ENCODE data around the gene DNAJB6. TPM values are rescaled to one million over a fixed set of nuclear protein-coding genes. Genes with fewer than 3 reads are reported as not detected.

Gene DNAJB6
- polyA plus RNA-seq, 1 experiment = 188 TPM

DNA sequence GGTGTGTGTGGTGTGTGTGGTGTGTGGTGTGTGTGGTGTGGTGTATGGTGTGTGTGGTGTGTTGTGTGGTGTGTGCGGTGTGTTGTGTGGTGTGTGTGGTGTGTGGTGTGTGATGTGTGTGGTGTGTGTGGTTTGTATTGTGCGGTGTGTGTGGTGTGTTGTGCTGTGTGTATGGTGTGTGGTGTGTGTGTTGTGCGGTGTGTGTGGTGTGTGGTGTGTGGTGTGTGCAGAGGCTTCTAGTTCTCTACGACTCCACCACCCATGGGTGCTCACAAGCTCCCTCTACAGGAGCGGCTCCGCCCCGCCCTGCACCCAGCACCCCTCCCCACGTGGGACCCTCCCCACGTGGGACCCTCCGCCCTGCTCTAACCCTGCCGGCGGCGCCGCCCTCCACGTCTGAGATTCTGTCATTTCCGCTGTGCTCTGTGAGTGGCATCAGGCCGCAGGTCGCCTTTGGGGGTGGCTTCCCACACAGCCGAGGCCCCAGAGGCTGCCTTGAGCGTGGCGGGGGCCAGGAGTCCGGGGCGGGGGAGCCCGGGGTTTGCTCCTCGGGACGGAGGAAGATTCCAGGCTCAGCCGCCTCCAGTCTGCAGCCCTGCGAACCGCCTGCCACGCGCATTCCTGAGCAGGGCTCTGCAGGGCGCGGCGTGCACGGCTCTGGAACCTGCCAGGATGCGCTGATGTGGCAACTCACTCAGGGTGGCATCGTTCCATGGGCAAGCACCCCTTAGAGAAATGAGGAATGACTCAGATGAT is 37.0 kb upstream of the DNAJB6 start:
- TF ChIP-seq, protein P1, sequence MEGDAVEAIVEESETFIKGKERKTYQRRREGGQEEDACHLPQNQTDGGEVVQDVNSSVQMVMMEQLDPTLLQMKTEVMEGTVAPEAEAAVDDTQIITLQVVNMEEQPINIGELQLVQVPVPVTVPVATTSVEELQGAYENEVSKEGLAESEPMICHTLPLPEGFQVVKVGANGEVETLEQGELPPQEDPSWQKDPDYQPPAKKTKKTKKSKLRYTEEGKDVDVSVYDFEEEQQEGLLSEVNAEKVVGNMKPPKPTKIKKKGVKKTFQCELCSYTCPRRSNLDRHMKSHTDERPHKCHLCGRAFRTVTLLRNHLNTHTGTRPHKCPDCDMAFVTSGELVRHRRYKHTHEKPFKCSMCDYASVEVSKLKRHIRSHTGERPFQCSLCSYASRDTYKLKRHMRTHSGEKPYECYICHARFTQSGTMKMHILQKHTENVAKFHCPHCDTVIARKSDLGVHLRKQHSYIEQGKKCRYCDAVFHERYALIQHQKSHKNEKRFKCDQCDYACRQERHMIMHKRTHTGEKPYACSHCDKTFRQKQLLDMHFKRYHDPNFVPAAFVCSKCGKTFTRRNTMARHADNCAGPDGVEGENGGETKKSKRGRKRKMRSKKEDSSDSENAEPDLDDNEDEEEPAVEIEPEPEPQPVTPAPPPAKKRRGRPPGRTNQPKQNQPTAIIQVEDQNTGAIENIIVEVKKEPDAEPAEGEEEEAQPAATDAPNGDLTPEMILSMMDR (IDR thresholded peaks at IDR 0.05; ENCODE audit: low read depth, low read length) = no peak
- Histone ChIP-seq H3K27ac (ENCODE audit: low read depth, low read length) (no peak overlapping the region), H3K4me3 (ENCODE audit: low read depth, low read length) (no peak overlapping the region), H3K9me3 (ENCODE audit: control insufficient read depth, insufficient read depth, low read length) (peaks cover 14% of the 10 kb centered on the region; the same call in 1 of the 2 replicates), H3K27me3 (ENCODE audit: control insufficient read depth, insufficient read depth, low read length) (no peaks in the 10 kb centered on the region)
- CTCF ChIA-PET = no interaction called here
- POLR2A ChIA-PET = no interaction called here
- no peak for DNase-seq (ENCODE audit: low read depth, low spot score)

DNA sequence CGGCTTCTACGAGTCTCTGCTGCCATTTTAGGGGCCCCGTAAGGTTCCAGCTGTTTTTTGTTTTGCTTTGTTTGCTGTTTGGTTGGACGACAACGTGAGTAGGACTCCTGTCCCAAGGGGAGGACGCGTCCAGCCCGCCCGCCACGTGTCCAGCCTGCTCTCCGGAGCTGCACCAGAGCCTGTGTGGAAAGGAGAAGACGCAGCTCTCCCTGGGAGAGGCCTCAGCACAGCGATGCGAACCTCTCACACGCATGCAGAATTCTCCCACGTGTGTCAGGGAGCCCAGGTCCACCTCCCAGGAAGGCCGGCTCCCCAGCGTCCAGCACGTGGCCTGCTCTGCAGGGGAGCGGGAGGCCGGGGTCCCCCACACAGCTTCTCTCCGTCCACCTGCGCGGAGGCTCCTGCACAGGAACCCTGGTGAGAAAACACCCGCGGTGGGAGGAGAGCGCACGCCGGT is 36.4 kb upstream of the DNAJB6 start:
- Histone ChIP-seq H3K27ac (ENCODE audit: low read depth, low read length) (no peak overlapping the region), H3K27me3 (ENCODE audit: control insufficient read depth, insufficient read depth, low read length) (no peaks in the 10 kb centered on the region), H3K4me3 (ENCODE audit: low read depth, low read length) (no peak overlapping the region), H3K9me3 (ENCODE audit: control insufficient read depth, insufficient read depth, low read length) (peaks cover 14% of the 10 kb centered on the region; the same call in 1 of the 2 replicates)
- TF ChIP-seq, protein P1 (IDR thresholded peaks at IDR 0.05; ENCODE audit: low read depth, low read length) = no peak
- POLR2A ChIA-PET = no interaction called here
- CTCF ChIA-PET = no interaction called here
- DNase-seq (ENCODE audit: low read depth, low spot score) = no peak

DNA sequence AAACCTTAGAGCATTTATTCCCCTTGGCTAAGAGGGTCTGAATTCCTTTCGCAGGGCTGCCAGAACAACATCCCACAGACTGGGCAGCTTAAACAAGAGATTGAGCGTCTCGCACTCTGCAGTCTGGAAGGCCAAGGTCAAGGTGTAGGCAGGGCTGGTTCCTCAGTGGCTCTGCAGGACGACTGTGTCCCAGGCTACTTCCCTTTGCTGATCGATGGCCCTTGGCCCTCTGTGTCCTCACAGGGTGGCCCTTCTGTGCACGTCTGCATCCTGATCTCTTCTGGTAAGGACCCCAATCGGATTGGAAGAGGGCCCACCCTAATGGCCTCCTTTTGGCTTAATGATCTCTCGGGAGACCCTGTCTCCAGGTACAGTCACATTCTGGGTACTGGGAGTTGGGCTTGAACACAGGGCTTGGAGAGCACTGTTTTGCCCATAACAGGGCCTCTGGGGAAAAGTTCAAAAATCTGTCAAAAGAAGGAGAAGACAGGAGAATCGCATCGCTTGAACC is 35.1 kb upstream of the DNAJB6 start:
- no peak for DNase-seq (ENCODE audit: low read depth, low spot score)
- H3K27me3 ChIP-seq (ENCODE audit: control insufficient read depth, insufficient read depth, low read length) = no peaks in the 10 kb centered on the region
- H3K27ac ChIP-seq (ENCODE audit: low read depth, low read length) = no peak overlapping the region
- ChIA-PET POLR2A (no interaction called here), CTCF (interaction anchor here (1.2 kb wide), 1 partner anchor 28 kb away, joined by 4 read pairs; no protein-coding TSS in a partner anchor)
- TF ChIP-seq, protein P1 (IDR thresholded peaks at IDR 0.05; ENCODE audit: low read depth, low read length) = no peak
- peaks cover 14% of the 10 kb centered on the region; the same call in 1 of the 2 replicates for H3K9me3 ChIP-seq (ENCODE audit: control insufficient read depth, insufficient read depth, low read length)
- no peak overlapping the region for H3K4me3 ChIP-seq (ENCODE audit: low read depth, low read length)

DNA sequence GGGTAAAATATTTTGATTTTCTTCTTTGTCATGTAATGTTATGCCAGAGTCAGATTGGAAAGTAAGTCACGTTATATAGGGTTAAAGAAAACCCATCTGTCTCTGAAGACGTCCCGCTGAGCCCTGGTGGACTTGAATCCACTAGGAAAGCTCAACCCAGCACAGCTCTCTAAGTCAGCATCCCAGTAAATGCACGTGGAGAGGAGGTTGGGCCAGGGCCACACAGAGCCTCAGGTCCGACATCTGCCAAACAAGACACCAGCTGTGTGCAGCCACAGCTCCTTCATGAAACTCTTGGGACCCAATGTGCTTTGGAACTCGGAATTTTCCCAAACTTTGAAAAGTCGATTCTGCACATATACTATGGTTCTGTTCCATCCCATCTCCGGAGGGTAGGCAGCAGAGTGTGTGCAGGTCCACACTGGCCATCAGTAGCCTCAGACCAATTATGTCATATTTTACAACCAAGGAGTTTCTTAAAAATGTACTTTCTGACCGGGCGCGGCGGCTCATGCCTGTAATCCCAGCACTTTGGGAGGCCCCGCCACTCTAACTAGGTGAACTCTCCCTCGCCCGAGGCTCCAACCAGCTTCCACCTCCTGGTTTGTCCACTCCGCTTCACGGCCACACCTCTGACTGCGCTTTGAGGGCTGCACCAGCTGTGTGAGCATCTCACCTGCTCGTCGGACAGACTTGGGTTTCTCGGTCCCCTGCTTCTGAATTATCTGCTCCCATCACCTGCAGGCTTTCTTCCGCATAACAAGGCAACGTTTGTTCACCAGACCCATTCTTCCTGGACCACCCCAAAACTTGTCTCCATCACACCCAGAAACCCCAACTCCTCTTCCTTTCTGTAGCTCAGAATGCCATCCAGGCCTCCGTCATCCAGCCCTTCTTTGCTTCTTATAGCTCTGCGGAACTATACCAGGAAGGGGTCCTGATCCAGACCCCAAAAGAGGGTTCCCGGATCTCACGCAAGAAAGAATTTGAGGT is 29.7 kb upstream of the DNAJB6 start:
- no peak for DNase-seq (ENCODE audit: low read depth, low spot score)
- no peaks in the 10 kb centered on the region for H3K27me3 ChIP-seq (ENCODE audit: control insufficient read depth, insufficient read depth, low read length)
- TF ChIP-seq, protein P1 (IDR thresholded peaks at IDR 0.05; ENCODE audit: low read depth, low read length) = no peak
- H3K9me3 ChIP-seq (ENCODE audit: control insufficient read depth, insufficient read depth, low read length) = no peaks in the 10 kb centered on the region; the same call in 1 of the 2 replicates
- CTCF ChIA-PET = interaction anchor here (0.5 to 0.7 kb wide), 2 partner anchors 32 to 80 kb away, joined by 3 read pairs; no protein-coding TSS in a partner anchor
- POLR2A ChIA-PET = interaction anchor here (0.6 kb wide), 1 partner anchor 32 kb away, joined by 7 read pairs; no protein-coding TSS in a partner anchor
- H3K4me3 ChIP-seq (ENCODE audit: low read depth, low read length) = no peak overlapping the region
- H3K27ac ChIP-seq (ENCODE audit: low read depth, low read length) = no peak overlapping the region
